Measurements from ENCODE around the gene CHRNA3. TPM values are rescaled to one million over a fixed set of nuclear protein-coding genes. Genes with fewer than 3 reads are reported as not detected.

Gene CHRNA3
- total and polyA plus RNA-seq, 2 donors (not counting 1 experiment from before 2014, with no cell fraction given): not detected

DNA sequence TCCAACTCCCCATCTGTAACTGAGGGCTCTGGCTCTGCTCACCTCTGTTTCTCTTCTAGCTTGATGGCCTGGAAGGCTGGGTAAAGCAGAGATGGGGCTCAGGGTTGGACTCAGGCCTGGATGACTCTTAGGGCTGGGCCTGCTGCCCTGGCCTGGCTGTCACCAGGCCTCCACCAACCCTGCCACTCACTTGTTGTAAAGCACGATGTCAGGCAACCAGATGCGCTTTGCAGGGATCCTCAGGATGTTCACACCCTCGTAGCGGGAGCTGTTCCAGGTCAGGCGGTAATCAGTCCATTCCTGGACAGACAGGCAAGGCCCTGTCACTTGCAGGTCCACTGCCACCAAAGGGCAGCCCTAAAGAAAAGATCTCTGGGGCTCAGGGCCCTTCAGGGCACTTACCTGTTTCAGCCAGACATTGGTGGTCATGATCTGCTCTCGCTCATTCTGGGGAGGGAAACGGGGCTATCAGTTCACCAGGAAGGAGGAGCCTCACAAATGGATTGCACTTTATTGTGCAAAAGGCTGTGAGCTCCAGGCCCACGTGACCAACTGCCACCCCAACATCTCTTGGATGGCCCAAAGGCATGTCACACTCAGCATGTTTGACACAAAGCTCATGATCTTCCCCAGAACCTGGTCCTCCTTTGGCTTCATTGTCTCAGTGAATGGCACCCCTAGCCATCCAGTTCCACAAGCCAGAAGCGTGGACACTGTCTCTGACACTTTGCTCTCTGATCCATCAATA, 10.3 kb upstream of the CHRNA3 start:
- H3K27me3 Mint-ChIP-seq: peaks cover 27% of the 10 kb centered on the region
- TF ChIP-seq, protein P1, sequence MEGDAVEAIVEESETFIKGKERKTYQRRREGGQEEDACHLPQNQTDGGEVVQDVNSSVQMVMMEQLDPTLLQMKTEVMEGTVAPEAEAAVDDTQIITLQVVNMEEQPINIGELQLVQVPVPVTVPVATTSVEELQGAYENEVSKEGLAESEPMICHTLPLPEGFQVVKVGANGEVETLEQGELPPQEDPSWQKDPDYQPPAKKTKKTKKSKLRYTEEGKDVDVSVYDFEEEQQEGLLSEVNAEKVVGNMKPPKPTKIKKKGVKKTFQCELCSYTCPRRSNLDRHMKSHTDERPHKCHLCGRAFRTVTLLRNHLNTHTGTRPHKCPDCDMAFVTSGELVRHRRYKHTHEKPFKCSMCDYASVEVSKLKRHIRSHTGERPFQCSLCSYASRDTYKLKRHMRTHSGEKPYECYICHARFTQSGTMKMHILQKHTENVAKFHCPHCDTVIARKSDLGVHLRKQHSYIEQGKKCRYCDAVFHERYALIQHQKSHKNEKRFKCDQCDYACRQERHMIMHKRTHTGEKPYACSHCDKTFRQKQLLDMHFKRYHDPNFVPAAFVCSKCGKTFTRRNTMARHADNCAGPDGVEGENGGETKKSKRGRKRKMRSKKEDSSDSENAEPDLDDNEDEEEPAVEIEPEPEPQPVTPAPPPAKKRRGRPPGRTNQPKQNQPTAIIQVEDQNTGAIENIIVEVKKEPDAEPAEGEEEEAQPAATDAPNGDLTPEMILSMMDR (IDR thresholded peaks at IDR 0.05): no peak
- no peak for TF ChIP-seq EZH2 (IDR thresholded peaks at IDR 0.05; ENCODE audit: borderline replicate concordance, insufficient read depth, low read depth, low read length, poor library complexity, severe bottlenecking)
- no peaks in the 10 kb centered on the region for H3K36me3 ChIP-seq (replicated peaks in 1 of 2; ENCODE audit: control extremely low read depth in 1 of 2, control insufficient read depth in 1 of 2, extremely low read depth in 1 of 2, insufficient read depth in 2 of 2, low read length in 1 of 2)
- DNase-seq (no peak), ATAC-seq (ENCODE audit: low read depth) (no peak)
- no peak overlapping the region for H3K4me2 ChIP-seq (replicated peaks; ENCODE audit: low read depth, low read length, poor library complexity, severe bottlenecking)
- H3K4me1 ChIP-seq (ENCODE audit: control insufficient read depth in 2 of 2, insufficient read depth in 2 of 2, low read length in 2 of 2): no peaks in the 10 kb centered on the region
- POLR2A ChIA-PET: no interaction called here
- CTCF ChIA-PET: no interaction called here
- peaks cover 3% of the 10 kb centered on the region for H3K9me3 Mint-ChIP-seq (ENCODE audit: insufficient read depth)
- no peak overlapping the region for H3K27ac ChIP-seq (ENCODE audit: low read length in 2 of 2)
- no peaks in the 10 kb centered on the region for H4K20me1 ChIP-seq (ENCODE audit: control insufficient read depth, insufficient read depth, low read length, poor library complexity, severe bottlenecking)
- H3K9me3 ChIP-seq (ENCODE audit: control extremely low read depth in 1 of 3, control insufficient read depth in 2 of 3, insufficient read depth in 1 of 3, low read length in 2 of 3): peaks cover 0 to 16% (median 6%) of the 10 kb centered on the region in 3 donors
- intact Hi-C loops (cut with micrococcal nuclease): no loop called here
- H3K27me3 ChIP-seq (replicated peaks in 1 of 4; ENCODE audit: control extremely low read depth in 1 of 4, control insufficient read depth in 3 of 4, insufficient read depth in 4 of 4, low read length in 3 of 4): peaks cover 0 to 4% (median 0%) of the 10 kb centered on the region in 4 experiments
- H3K9ac ChIP-seq (ENCODE audit: low read length): no peak overlapping the region
- H3K79me2 ChIP-seq (ENCODE audit: control insufficient read depth, insufficient read depth, low read length): no peaks in the 10 kb centered on the region
- no peak overlapping the region for H3K4me3 Mint-ChIP-seq
- H3K27ac Mint-ChIP-seq: no peak overlapping the region
- no peak overlapping the region for H2AFZ ChIP-seq (ENCODE audit: insufficient read depth, low read depth, low read length, poor library complexity, severe bottlenecking)
- H3K4me1 Mint-ChIP-seq: no peaks in the 10 kb centered on the region
- 88% methylated on average over 7 of the region's 9 CpGs for WGBS (ENCODE audit: insufficient coverage)
- H3K4me3 ChIP-seq (ENCODE audit: control extremely low read depth in 1 of 5, extremely low read depth in 1 of 5, insufficient read depth in 1 of 5, low read depth in 2 of 5, low read length in 4 of 5): no peak overlapping the region

DNA sequence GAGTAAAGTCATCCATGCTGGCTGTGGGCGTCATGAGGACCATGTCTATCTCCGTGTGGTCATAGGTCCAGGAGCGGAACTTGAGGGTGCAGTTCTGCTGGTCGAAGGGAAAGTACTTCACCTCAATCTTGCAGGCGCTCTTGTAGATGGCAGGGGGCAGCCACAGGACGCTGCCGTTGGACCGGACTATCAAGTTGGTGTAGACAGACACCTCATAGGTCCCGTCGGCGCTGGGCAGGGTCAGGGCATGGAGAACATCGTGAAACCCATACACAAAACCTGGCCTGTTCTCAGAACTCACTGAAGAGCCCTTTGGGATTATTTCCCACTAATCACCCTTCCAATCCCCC, 8.9 kb upstream of the CHRNA3 start:
- Histone ChIP-seq H3K4me3 (ENCODE audit: control extremely low read depth in 1 of 5, extremely low read depth in 1 of 5, insufficient read depth in 1 of 5, low read depth in 2 of 5, low read length in 4 of 5) (no peak overlapping the region), H4K20me1 (ENCODE audit: control insufficient read depth, insufficient read depth, low read length, poor library complexity, severe bottlenecking) (no peaks in the 10 kb centered on the region), H3K27ac (ENCODE audit: low read length in 2 of 2) (no peak overlapping the region), H3K27me3 (replicated peaks in 1 of 4; ENCODE audit: control extremely low read depth in 1 of 4, control insufficient read depth in 3 of 4, insufficient read depth in 4 of 4, low read length in 3 of 4) (peaks cover 0 to 4% (median 0%) of the 10 kb centered on the region in 4 experiments), H3K4me1 (ENCODE audit: control insufficient read depth in 2 of 2, insufficient read depth in 2 of 2, low read length in 2 of 2) (no peaks in the 10 kb centered on the region), H3K4me2 (replicated peaks; ENCODE audit: low read depth, low read length, poor library complexity, severe bottlenecking) (no peak overlapping the region), H3K79me2 (ENCODE audit: control insufficient read depth, insufficient read depth, low read length) (no peaks in the 10 kb centered on the region), H3K36me3 (replicated peaks in 1 of 2; ENCODE audit: control extremely low read depth in 1 of 2, control insufficient read depth in 1 of 2, extremely low read depth in 1 of 2, insufficient read depth in 2 of 2, low read length in 1 of 2) (no peaks in the 10 kb centered on the region), H2AFZ (ENCODE audit: insufficient read depth, low read depth, low read length, poor library complexity, severe bottlenecking) (no peak overlapping the region), H3K9ac (ENCODE audit: low read length) (no peak overlapping the region), H3K9me3 (ENCODE audit: control extremely low read depth in 1 of 3, control insufficient read depth in 2 of 3, insufficient read depth in 1 of 3, low read length in 2 of 3) (peaks cover 0 to 16% (median 6%) of the 10 kb centered on the region in 3 donors)
- H3K27me3 Mint-ChIP-seq: peaks cover 27% of the 10 kb centered on the region
- H3K4me3 Mint-ChIP-seq: no peak overlapping the region
- TF ChIP-seq, protein P1 (IDR thresholded peaks at IDR 0.05): no peak
- no peak for TF ChIP-seq EZH2 (IDR thresholded peaks at IDR 0.05; ENCODE audit: borderline replicate concordance, insufficient read depth, low read depth, low read length, poor library complexity, severe bottlenecking)
- H3K27ac Mint-ChIP-seq: no peak overlapping the region
- ChIA-PET CTCF (no interaction called here), POLR2A (no interaction called here)
- 98% methylated on average over 12 of the region's 12 CpGs for WGBS (ENCODE audit: insufficient coverage)
- no peak for ATAC-seq (ENCODE audit: low read depth)
- no peak for DNase-seq
- intact Hi-C loops (cut with micrococcal nuclease): no loop called here
- peaks cover 3% of the 10 kb centered on the region for H3K9me3 Mint-ChIP-seq (ENCODE audit: insufficient read depth)
- H3K4me1 Mint-ChIP-seq: no peaks in the 10 kb centered on the region
